Activated CD4-positive, alpha-beta T cell treated with anti-CD3 and anti-CD28 coated beads for 1 hour (primary cell): ENCODE measurements around the gene POLR3K.
"Not testable (repeated sequence)": the region's sequence is repeated elsewhere in the genome, so short reads cannot be mapped to it uniquely, and the experiment has no call there.

Source experiments
- DNase-seq: peaks from one replicate; pipeline ENCODE4 v3.0.0-alpha.2; 2020

Gene POLR3K

GRCh38 chr16:42069-42457 is 11.3 kb downstream of the POLR3K start:
- DNase-seq = no peak

- no peak for DNase-seq
Measured at GRCh38 chr16:41439-42068, 11.9 kb downstream of the POLR3K start.

- DNase-seq = peak; percentile 17
Measured at GRCh38 chr16:38941-39892, 14.2 kb downstream of the POLR3K start.

GRCh38 chr16:38206-38605 is 15.2 kb downstream of the POLR3K start:
- DNase-seq = not testable (repeated sequence)

GRCh38 chr16:37511-37910 is 15.9 kb downstream of the POLR3K start:
- DNase-seq = no peak

GRCh38 chr16:36336-36984 is 16.9 kb downstream of the POLR3K start:
- DNase-seq = no peak

GRCh38 chr16:35678-36305 is 17.6 kb downstream of the POLR3K start:
- DNase-seq = no peak

GRCh38 chr16:35011-35677 is 18.3 kb downstream of the POLR3K start:
- DNase-seq = no peak

- no peak for DNase-seq
Measured at GRCh38 chr16:34648-34987, 18.8 kb downstream of the POLR3K start.

- no peak for DNase-seq
Measured at GRCh38 chr16:33877-34647, 19.3 kb downstream of the POLR3K start.

GRCh38 chr16:33154-33876 is 20.1 kb downstream of the POLR3K start:
- DNase-seq = not testable (repeated sequence)

GRCh38 chr16:30627-31026 is 22.8 kb downstream of the POLR3K start:
- DNase-seq = not testable (repeated sequence)

GRCh38 chr16:25926-26348 is 27.5 kb downstream of the POLR3K start:
- DNase-seq = not testable (repeated sequence)

- DNase-seq = not testable (repeated sequence)
Measured at GRCh38 chr16:24151-24550, 29.3 kb downstream of the POLR3K start.

- not testable (repeated sequence) for DNase-seq
Measured at GRCh38 chr16:20886-21285, 32.5 kb downstream of the POLR3K start.

GRCh38 chr16:17062-17765 is 36.2 kb downstream of the POLR3K start:
- not testable (repeated sequence) for DNase-seq

GRCh38 chr16:10772-11171 is 42.6 kb downstream of the POLR3K start:
- DNase-seq = peak; percentile 84

- no peak for DNase-seq
Measured at GRCh38 chr16:9903-10665, 43.3 kb downstream of the POLR3K start.
